ENCODE results near the gene TSPAN9.

DNA sequence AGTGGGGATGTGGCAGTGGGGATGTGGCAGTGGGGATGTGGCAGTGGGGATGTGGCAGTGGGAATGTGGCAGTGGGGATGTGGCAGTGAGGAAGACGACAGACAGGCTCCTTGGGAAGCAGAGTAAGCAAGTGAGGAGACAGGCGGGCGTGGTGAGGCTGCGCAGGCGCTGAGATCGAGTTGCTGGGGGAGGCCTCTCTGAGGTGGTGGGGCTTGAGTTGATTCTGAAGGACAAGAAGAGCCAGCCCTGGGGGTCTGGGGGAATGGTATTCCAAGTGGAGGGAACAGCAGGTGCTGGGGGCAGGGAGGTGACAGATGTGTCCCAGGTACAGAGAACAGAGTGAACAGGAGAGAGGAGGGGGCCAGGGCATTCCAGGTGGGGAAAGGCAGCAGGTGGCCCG, 33.8 kb upstream of the TSPAN9 start:
- TF ChIP-seq, protein P1, sequence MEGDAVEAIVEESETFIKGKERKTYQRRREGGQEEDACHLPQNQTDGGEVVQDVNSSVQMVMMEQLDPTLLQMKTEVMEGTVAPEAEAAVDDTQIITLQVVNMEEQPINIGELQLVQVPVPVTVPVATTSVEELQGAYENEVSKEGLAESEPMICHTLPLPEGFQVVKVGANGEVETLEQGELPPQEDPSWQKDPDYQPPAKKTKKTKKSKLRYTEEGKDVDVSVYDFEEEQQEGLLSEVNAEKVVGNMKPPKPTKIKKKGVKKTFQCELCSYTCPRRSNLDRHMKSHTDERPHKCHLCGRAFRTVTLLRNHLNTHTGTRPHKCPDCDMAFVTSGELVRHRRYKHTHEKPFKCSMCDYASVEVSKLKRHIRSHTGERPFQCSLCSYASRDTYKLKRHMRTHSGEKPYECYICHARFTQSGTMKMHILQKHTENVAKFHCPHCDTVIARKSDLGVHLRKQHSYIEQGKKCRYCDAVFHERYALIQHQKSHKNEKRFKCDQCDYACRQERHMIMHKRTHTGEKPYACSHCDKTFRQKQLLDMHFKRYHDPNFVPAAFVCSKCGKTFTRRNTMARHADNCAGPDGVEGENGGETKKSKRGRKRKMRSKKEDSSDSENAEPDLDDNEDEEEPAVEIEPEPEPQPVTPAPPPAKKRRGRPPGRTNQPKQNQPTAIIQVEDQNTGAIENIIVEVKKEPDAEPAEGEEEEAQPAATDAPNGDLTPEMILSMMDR (IDR thresholded peaks at IDR 0.05; ENCODE audit: low read length) = no peak
- TF ChIP-seq EZH2 (IDR thresholded peaks at IDR 0.05; ENCODE audit: borderline replicate concordance, low read length) = no peak

Data from OCI-LY1 (cell line).